Prostate gland (tissue), 2 donors: ENCODE measurements around the gene UGT1A6. TPM values are rescaled to one million over a fixed set of nuclear protein-coding genes. Genes with fewer than 3 reads are reported as not detected.

ENCODE experiments used
- DNase-seq: peaks from one replicate; pipeline ENCODE4 v3.0.0-alpha.2; 2019; ENCODE audit warnings: low spot score
- H3K27ac ChIP-seq, 2 donors: fragments of 200-600 bp; sonication (generic); 2 replicates each; pipeline ENCODE4 v1.5.1; 2017 to 2019
- H3K27me3 ChIP-seq: fragments of 200-600 bp; sonication (generic); replicated peaks from 2 replicates; pipeline ENCODE4 v1.5.1; 2019; ENCODE audit not compliant: insufficient read depth
- H3K36me3 ChIP-seq, 2 donors: fragments of 200-600 bp; sonication (generic); 1 replicate in 1 of 2; 2 replicates in 1 of 2; pipeline versions ENCODE4 v1.5.1 to v1.8.1; 2017 to 2019
- H3K4me1 ChIP-seq: fragments of 200-600 bp; sonication (generic); replicated peaks from 2 replicates; pipeline ENCODE4 v1.5.1; 2019
- H3K4me3 ChIP-seq, 2 donors: fragments of 200-600 bp; sonication (generic); 2 replicates each; pipeline ENCODE4 v1.5.1; 2017 to 2019
- H3K9me3 ChIP-seq: fragments of 200-600 bp; sonication (generic); 2 replicates; pipeline ENCODE4 v1.5.1; 2017
- CTCF ChIP-seq, 4 experiments: fragments of 200-600 bp in 2 of 4; fragments of 450-650 bp in 2 of 4; sonication (generic) in 2 of 4; IDR thresholded peaks; 1 replicate in 3 of 4; 2 replicates in 1 of 4; pipeline ENCODE4 v1.5.1; 2016 to 2019; ENCODE audit warnings: antibody characterized with exemption in 4 of 4, mild to moderate bottlenecking in 2 of 4, moderate library complexity in 2 of 4
- POLR2A ChIP-seq: fragments of 450-650 bp; IDR thresholded peaks from one replicate; pipeline ENCODE4 v1.6.1; 2016; ENCODE audit warnings: antibody characterized with exemption, mild to moderate bottlenecking
- POLR2AphosphoS5 ChIP-seq: sonication (generic); formaldehyde crosslinking; IDR thresholded peaks from one replicate; pipeline ENCODE4 v1.6.1; 2017; ENCODE audit warnings: antibody characterized with exemption
- WGBS: methylation state at CpG from one replicate; pipeline ENCODE4 v1.1.5; 2018; 5-methylcytosine and 5-hydroxymethylcytosine counted together
- intact Hi-C: fragments of 100-400 bp; cut with DNase I; formaldehyde crosslinking; loops from one replicate; pipeline ENCODE4 v1.14.2; 2022
- total RNA-seq, 2 donors: library from RNA; depleted of rRNA; stranded (reverse); fragments of >200 nt; gene quantifications; one replicate each; pipeline ENCODE4 v1.1.0, GENCODE V29; 2016

UGT1A6 gene
- total RNA-seq, 2 donors from 2014 or later, result 0.85 to 6.6 TPM

- H3K9me3 ChIP-seq, result no peaks in the 10 kb centered on the region
- TF ChIP-seq POLR2AphosphoS5, result no peak
- no peak for TF ChIP-seq CTCF (IDR thresholded peaks at IDR 0.05)
- no peak for TF ChIP-seq POLR2A
- DNase-seq, result no peak
- no peak overlapping the region for H3K27ac ChIP-seq
- WGBS, result 90% methylated on average over 16 of the region's 16 CpGs
- intact Hi-C loops, result no loop called here
- no peaks in the 10 kb centered on the region for H3K27me3 ChIP-seq
- no peaks in the 10 kb centered on the region for H3K4me1 ChIP-seq
- no peaks in the 10 kb centered on the region for H3K36me3 ChIP-seq
- no peak overlapping the region for H3K4me3 ChIP-seq
These were observed 79.5 kb downstream of the UGT1A6 start for GRCh38 chr2:233772153-233772552.

DNA sequence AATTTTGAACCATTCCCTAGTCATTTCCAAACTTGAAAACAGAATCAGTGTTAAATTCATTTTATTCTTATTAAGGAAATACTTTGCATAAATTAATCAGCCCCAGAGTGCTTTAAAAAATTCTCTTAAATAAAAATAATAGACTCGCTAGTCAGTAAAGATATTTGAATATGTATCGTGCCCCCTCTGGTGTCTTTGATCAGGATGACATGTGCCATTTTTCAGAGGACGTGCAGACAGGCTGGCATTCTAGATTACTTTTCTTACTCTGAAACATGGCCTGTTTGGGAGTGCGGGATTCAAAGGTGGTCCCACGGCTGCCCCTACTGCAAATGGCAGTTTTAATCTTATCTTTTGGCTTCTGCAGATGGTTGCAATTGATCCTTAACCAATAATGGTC, 79.9 kb downstream of the UGT1A6 start:
- DNase-seq, result no peak
- no peak for TF ChIP-seq POLR2A
- no peak for TF ChIP-seq POLR2AphosphoS5
- TF ChIP-seq CTCF (IDR thresholded peaks at IDR 0.05), result no peak
- Histone ChIP-seq H3K27me3 (no peaks in the 10 kb centered on the region), H3K9me3 (no peaks in the 10 kb centered on the region), H3K36me3 (no peaks in the 10 kb centered on the region), H3K4me1 (no peaks in the 10 kb centered on the region), H3K4me3 (no peak overlapping the region), H3K27ac (no peak overlapping the region)
- intact Hi-C loops, result no loop called here
- WGBS, result 65% methylated on average over 5 of the region's 5 CpGs

GRCh38 chr2:233773854-233774253, 81.2 kb downstream of the UGT1A6 start:
- Histone ChIP-seq H3K4me3 (no peak overlapping the region), H3K9me3 (no peaks in the 10 kb centered on the region), H3K27ac (no peak overlapping the region), H3K36me3 (no peaks in the 10 kb centered on the region), H3K27me3 (no peaks in the 10 kb centered on the region), H3K4me1 (no peaks in the 10 kb centered on the region)
- no peak for DNase-seq
- TF ChIP-seq POLR2A (no peak), POLR2AphosphoS5 (no peak)
- WGBS, result 92% methylated on average over 5 of the region's 5 CpGs
- intact Hi-C loops, result no loop called here

GRCh38 chr2:233775414-233775813, 82.7 kb downstream of the UGT1A6 start:
- H3K27ac ChIP-seq, result no peak overlapping the region
- intact Hi-C loops, result no loop called here
- H3K9me3 ChIP-seq, result no peaks in the 10 kb centered on the region
- no peak for TF ChIP-seq POLR2A
- TF ChIP-seq CTCF (IDR thresholded peaks at IDR 0.05), result no peak
- TF ChIP-seq POLR2AphosphoS5, result no peak
- no peaks in the 10 kb centered on the region for H3K4me1 ChIP-seq
- H3K27me3 ChIP-seq, result no peaks in the 10 kb centered on the region
- H3K36me3 ChIP-seq, result no peaks in the 10 kb centered on the region
- H3K4me3 ChIP-seq, result no peak overlapping the region
- no peak for DNase-seq
- WGBS, result 94% methylated on average over 6 of the region's 6 CpGs

DNA sequence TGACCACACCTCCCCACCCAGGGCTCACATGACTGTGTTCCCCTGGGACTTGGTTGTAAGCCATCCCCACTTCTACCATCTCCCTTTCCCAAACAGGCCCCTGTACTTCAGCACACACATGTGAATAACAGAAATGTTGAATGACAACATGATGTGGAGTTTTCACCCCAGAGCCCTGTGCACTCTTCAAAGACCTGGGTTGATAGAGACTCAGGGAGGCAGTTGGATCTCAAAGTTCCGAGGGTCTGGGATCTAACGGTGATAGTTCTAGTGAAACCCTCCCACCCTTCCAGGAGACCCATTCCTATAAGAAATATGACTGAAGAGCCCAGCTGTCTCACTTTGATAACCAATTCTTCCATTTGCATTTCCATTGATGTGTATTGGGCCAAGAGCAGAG, 85.3 kb downstream of the UGT1A6 start, which contains the start of gene MROH2A:
TSS of gene MROH2A (plus strand) at position 301 of the 400 bp plus-strand sequence. CDS start 1,029 bp downstream, outside the sequence.
- Histone ChIP-seq H3K4me1 (no peaks in the 10 kb centered on the region), H3K36me3 (no peaks in the 10 kb centered on the region), H3K27ac (no peak within 1 kb of the TSS), H3K9me3 (no peaks in the 10 kb centered on the region), H3K27me3 (no peaks in the 10 kb centered on the region), H3K4me3 (no peak within 1 kb of the TSS)
- DNase-seq, result no peak
- intact Hi-C loops, result no loop called here
- WGBS, result 91% methylated on average over 2 of the region's 2 CpGs
- TF ChIP-seq POLR2A (no peak), POLR2AphosphoS5 (no peak), CTCF (IDR thresholded peaks at IDR 0.05) (no peak)
